Measurements from ENCODE around the gene THYN1.

THYN1 gene

DNA sequence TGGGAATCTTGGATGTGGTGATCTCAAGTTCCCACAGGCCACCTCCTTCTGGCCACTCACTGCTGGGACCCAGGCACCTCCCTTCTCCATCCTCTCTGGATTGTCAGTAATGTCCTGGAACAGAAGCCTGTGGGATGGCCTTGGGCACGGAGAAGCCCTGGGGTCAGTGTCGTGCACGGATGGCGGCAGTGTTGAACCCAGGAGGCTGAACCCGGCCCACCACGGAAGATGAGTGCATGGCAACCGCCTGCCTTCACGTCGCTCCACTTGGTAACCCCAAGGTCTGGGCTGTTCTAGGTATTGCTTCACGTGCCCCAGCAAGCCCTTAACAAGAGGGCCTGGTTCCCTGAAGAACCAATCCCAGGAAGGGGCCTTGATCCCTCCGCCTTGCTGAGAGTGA, 7.1 kb downstream of the THYN1 start:
- DNase-seq: no peak

DNA sequence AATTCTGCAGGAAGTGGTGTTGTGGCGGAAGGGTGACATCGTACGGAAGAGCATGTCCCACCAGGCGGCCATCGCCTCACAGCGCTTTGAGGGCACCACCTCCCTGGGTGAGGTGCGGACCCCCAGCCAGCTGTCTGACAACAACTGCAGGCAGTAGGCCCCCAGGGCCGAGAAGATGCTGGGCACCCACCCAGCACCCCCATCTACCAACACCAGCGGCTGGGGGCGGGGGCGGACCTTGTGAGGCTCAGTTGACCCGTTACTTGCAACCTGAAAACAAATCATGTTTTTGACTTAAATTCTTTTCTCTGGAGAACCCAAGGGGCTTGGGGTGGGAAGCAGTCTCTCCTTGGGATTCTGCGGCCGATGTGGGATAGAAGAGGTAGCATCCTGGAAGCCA, 7.7 kb downstream of the THYN1 start:
- no peak for DNase-seq

DNA sequence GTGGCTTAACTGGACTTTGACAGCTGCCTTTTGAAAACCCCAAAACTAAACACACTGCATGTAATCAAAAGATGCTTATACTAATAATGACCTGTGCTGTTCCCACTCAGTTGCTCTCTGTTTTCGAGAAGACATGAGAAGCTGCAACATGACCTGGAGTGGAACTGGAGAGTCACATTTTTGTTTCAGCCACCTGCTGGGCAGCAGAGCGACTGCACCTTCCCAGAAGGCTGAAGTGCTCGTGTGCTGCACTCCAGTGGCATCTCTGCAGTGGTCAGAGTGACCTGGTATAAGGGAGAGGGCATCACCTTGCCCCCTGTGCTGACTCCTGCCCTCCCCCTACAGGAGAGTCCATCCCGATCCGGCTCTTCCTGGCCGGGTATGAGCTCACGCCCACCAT, 8.6 kb downstream of the THYN1 start:
- peak; percentile 50 to 65 for DNase-seq

DNA sequence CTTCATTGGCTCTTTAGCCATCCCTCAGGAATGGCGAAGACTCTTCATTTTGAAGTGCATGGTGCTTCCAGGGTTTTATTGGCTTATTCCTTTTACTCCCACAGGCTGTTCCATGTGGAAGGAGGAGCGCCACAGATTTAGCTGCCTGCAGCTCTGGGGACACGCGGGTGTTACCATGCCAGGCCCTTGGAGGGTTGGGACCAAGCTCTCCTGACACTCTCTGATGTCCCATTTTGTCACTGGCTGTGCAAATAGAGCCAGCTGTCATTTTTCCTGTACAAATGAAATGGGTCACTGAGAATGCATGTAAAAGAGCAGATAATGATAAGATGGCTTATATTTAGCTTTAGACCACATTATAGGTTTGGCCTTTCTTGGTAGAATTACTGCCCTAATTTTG, 9.2 kb downstream of the THYN1 start:
- no peak for DNase-seq

DNA sequence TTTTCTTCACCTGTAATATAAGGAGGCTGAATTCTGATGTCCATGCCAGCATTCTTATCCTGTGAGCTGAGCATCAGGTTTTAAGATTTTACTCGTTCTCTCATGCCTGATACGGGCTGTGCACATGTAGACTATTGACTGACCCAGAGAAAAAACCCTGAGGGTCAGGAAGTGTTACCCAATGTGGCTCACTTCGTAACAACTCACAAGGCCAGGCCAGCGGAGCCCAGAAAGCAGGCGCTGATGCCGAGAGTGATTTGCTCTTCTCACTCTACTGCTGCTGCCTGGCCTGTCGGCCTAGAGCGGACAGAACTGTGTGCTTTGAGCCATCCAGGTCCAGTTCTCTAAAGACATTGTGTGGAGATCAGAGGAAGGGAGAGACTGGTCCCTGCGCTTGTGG, 10.8 kb downstream of the THYN1 start:
- DNase-seq: no peak

DNA sequence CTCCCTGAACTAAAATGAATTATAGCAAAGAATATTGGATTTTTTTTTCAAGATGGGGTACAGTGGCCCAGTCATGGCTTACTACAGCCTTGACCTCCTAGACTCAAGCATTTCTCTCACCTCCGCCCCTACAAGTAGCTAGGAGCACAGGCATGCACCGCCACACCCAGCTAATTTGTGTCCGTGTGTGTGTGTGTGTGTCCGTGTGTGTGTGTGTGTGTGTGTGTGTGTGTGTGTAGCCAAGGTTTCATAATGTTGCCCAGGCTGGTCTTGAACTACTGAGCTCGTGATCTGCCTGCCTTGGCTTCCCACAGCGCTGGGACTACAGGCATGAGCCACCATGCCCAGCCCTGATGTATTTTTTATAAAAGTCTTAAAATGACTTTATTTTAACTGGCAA, 12.6 kb downstream of the THYN1 start:
- no peak for DNase-seq

DNA sequence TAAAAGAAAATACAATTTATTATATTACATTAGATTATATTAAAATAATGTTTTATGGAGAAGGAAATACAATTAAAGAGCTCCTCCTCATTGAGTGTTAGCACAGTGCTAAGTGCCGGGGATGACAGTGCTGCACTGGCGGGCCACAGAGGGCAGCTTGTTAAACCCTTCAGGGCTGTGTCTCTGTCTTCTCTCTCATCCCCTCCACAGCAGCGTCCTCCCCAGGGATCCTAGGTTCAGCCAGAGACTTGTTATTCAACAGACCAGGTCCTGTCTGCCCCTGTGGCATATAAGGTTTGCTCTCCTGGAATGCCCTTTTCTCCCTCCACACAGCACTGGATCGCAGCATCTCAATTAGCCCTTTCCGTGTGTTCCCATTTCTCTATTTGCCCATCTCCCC, 14.2 kb downstream of the THYN1 start:
- DNase-seq: no peak

DNA sequence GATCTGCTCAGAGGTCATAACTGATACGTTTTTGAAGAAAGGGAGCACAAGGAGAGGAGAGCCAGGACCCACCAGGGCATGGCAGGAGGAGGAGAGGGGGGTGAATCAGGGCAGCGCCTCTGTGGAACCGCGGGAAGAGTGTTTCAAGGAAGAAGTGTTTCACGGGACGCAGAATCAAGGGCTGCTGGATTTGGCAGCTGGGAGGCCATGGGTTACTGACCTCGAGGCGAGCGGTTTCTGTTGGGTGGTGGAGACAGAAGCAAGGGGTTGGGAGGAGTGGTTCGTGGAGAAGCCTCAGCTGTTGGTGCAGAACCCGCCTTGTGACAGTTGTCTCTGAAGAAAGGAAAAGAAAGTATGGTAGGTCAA, 15.6 kb downstream of the THYN1 start:
- no peak for DNase-seq

DNA sequence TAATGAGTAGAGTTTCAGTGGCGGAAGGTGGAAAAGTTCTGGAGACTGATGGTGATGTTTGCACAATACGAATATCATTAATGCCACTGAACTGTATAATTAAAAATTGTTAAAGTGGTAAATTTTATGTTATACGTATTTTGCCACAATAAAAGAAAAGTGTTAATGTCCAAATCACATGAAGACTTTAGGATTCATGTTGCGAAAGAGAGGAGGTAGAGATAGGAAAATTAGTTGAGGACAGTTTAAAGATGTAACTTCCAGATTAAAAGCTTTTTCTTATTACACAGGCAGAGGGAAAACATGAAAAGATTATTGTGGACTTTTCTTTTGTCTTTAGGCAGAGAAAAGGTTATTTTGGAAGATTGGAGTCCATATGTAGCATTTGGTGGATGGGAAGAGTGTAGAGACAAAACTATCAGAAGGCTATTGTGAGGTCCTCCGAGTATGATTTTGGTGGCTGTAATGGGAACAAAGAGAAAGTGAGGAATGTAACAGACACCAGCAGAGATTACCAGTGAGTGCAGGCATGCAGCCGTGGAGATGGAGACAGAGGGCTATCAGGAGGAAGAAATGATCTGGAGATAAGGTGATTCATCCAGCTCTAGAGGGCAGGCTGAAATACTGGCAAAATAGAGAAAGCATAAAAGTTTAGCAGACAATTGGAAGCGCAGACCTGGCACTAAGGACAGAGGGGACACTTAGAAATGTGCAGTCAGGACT, 16.2 kb downstream of the THYN1 start:
- no peak for DNase-seq

DNA sequence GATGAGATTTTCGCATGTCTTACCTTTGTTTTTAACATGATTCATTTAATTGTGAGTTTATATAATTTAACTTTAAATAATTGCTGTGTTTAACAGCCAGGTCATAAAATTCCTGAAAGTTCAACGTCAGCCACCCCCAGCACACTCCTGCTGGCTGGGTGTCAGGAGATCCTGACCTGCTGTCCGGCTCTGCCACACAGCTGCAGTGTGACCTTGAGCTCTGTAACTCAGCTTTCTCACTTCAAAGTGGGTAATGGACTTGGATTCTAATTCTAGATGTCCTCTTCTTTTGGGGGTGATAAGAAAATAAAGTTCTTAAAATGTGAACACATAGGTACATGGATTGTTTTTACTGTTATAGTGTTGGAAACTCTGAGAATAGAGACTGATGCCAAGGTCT, 17.8 kb downstream of the THYN1 start:
- no peak for DNase-seq

DNA sequence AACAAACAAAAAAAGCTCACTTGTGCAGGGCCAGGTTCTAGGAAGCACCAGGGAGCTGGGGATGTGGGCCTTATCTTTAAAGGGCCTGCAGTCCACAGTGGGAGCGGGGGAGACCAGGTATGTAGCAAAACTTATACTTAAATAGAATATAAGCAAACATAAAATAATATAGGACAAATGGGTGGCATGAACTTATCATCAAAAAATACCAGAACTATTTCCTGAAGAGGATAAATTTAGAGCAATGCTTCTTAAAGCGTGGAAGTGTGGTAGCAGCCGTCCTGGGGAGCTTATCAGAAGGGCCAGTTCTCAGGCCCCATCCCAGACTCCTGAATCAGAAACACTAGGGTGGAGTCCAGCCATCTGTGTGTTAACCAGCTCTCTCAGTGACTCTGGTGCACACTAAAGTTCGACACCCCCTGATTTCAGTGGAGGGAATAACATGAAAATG, 19.4 kb downstream of the THYN1 start:
- DNase-seq: no peak

DNA sequence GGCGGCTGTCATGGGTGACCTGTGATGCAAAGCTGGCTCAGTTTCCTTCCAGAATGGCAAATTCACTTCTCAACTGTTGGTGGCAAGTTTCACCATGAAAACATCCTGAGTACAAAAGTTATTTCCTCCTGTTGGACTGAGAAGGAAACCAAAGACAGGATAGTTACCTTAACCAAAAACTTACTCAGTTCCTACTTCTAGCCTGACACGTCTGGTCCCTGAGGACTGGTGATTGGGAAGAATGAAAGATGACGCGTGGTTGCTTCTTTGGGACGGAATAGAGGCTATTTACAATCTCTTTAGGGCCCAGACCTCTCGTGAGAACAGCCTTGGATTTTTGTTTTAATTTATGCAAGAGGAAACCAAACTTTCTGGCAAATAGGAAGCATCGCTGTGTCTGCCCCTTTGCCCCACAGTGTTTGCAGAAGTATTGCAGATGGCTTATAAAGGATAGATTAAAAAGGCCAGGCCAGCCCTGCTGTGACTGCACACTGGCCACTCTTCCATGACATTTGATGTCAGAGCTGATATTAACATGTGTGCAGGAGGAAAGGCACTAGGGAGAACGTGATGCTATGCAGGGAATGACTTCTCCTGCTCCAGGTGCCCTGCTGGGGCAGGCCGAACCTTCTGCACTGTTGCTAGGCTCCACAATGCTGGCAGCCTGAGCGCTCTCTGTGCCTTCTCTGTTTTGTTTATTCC, 21.0 kb downstream of the THYN1 start:
- peak; percentile 50 to 72 for DNase-seq

DNA sequence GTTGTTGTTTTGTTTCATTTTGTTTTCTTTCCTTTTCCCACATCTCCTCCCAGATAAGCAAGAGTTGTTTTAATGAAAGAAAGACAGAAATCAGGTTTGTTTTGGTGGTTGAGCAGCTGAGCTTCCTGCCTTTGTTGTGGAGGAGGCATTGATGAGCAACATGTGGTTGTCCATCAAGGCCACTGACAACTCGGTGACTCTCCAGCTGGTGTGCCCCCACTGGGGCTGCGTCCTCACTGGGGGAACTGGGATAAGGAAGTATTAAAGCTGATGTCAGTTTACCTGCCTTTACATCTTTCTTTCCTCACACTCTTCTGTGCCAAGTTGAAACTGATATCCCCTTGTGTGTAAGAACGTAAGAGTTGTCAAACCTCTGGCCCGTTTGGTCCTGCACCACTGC, 22.8 kb downstream of the THYN1 start:
- DNase-seq: no peak

DNA sequence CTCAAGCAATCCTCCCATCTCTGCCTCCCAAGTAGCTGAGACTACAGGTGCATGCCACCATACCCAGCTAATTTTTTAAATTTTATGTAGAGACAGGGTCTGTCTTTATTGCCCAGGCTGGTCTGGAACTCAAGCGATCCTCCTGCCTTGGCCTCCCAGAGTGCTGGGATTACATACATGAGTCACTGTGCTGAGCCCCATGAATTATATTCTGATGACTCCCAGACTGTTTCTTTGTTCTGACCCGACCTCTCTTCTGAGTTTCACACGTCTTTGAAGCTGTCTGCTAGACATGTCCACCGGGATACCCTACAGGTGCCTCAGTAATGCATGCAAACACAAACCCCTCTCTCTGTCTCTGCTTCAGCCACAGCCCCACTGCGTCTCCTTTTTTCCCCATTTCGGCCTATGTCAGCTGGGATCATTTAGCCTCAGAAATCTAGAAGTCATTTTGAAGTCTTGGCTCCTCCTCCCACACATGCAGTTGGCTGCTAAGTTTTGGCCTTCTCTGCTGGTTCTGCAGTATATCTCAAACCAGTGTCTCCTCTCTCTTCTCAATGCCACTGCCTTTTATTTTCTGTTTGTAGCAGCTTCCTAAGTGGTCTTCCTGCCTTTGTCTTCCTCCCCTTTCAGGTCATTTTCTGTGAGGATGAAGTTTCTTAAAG, 23.9 kb downstream of the THYN1 start:
- no peak for DNase-seq

DNA sequence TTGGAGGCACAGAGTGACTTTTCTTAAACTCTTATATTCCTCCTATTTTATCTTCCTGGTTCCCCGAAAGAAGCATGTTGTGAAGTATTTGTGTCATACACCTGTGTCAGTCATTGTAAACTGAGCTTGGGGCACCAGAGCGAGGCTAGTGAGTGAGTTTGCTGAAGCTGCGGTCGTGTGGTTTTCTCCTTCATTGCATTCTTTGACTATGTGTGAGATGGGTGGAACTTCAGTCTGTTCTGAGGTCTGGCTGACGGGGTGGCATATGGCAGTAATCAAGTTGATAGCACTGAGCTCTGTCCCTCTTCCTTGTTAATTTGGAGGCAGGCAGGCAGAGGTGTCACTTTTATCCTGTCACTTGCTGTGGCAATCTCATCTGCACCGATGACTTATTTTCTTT, 24.5 kb downstream of the THYN1 start:
- peak; percentile 12 to 24 for DNase-seq

DNA sequence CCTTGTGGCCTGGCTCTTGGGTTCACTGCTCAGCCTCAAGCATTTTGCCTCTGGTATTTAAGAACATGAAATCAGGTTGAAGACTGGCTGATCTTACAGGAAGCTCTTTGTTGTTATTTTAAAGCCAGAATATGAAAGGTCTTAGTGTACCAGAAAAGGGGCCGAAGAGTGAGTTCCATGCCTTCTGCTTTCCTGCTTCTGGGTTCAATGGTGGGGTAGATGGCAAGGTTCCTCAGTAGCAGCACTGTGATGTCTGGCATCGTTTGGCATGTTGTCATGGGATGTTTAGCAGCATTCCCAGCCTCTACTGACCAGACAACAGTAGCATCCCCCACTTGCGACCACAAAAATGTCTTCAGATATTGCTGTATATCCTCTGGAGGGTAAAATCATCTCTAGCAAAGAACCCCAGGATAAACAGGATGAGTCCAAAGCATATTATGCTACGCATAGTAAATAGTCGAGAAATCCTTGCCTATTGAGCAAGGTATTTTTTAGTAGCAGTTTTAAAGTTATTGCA, 26.3 kb downstream of the THYN1 start:
- DNase-seq: no peak

DNA sequence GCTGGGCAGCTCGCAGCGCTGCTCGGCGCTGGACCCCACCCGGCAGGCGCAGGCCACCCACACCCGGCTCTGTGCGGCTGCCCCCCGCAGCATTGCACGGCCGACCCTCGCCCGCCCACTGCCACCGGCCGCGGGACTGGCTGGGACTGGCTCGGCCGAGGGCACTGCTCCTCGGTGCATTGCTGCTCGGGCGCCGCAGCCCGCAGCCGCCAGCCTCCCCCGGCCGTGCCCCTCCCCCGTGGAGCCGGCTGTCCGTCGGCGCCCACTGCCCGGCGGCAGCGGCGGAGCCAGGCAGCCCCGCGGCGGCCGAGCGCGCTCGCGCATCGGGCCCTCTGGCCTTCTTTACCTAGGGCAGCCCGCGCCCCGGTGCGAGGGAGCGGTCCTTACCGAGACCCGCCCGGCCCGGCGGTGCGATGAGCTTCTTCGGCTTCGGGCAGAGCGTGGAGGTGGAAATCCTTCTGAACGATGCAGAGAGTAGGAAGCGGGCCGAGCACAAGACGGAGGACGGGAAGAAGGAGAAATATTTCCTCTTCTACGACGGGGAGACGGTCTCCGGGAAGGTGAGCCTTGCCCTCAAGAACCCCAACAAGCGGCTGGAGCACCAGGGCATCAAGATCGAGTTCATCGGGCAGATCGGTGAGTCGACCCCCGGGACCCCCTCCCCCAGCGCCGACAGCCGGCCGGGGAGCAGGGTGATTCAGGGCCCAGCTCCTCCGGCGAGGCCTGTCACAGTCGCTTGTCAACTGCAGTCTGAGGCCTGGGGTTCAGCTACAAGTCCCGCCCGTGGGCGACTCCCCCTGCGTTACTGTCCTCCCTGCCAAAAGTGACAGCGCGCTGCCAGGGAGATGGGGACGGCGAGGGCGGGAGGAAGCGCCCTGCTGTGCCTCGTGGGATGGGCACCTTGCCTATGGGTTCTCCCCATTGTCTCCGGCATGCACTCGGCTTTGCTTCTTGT, 28.2 kb downstream of the THYN1 start:
- peak; percentile 57 to 69 for DNase-seq

DNA sequence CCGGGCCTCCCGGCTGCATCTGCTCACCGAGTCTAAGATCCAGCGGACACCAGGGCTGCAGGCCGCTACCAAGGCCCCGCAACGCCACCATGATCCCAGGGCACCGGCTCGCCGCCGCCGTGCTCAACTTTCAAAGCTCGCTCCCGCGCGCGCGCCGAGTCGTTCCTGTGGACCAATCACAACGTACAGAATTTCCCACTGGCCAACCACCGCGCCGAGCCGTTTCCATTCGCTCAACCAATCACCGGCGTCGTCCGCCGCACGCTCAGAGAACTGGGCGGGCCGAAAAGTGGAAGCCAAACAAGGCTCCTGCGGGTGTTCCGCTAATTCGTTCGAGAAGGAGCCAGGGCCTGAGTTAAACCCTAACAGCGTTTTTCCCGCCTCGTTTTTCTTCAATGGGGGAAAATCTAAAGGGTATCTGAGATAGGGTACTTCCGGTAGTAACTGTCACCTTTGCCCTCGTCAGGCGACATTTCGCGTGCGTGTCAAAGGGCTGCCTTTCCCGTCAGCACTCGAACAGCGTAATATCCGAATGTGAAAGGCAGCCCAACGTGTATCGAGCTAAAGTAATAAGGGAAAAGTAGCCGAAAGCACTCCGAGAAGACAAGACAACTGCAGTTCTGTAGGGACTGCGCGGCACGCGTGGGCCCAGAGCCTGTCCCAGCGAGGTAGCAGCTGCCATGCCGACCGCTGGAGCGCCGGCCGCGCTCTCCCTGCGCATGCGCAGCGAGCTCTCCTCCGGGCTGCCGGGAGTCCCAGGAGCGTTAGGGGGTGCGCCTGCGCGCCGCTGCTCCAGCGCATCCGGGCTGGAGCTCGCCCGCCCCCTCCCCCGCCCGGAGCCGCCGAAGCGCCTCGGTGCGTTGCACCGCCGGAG, 29.1 kb downstream of the THYN1 start, which contains the start of the genes NCAPD3 and VPS26B:
Gene NCAPD3 (minus strand): TSS at position 132 of the 874 bp plus-strand sequence. CDS start 41 bp downstream, at position 91.
Gene VPS26B (plus strand): TSS at position 836 of the 874 bp plus-strand sequence. CDS start 452 bp downstream, outside the sequence.
- DNase-seq: peak; percentile 94 to 95

DNA sequence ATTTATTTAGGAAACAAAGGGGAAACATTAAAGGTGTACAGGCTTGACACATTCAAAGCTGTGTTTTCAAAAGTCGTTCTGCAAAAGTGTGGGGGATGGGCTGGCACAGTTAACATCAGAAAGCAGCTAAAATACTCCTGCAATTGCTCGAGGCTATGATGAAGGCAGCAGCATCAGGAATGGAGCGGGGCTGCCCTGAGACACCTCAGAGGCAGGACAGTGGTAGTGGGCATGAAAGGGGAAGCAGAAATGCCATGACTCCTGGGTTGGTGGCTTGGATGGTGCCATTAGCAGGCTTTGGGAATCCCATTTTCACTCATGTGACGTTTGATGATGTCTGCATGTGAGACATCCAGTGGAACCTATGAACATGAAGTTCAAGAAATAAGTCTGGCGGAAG, 30.0 kb downstream of the THYN1 start:
- DNase-seq: peak in 1 of 2 experiments; percentile 21

DNA sequence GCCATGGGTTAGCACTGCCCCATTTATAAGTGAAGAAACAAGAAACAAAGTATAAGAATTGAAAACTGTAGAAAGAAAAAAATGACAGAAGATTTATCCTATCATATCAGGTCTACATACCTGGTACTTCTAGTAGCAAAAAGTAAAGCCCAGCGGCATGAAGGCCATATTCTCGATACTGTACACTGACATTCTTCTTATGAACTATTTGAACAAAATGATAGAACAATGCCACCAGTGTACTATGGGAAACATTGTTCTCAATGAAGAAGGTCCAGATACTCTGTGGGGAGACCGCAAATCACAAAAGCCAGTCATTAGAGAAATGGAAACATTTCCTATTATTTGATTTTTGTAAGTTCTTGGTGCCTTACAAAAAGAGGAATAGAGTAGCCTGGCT, 36.3 kb downstream of the THYN1 start:
- DNase-seq: no peak

DNA sequence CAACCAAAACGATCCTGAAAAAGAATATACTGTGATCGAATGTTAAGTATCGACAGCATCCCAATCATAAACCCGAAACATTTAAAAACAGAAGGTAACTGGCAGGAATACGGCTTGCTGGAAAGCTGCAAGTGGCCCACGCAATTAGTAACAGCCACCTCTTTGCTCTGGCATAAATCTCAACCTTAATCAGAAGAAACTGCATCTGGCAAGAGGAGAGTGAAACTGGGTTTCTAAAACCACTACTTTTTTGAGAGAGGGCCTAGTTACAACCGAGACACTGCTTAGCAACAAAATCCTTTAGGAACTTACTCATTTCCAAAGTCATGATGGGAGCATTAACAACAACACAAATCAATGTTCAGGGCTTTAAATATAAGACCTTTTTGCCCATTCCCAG, 37.3 kb downstream of the THYN1 start:
- no peak for DNase-seq

Data from Kasumi-1 (cell line).